Loucy (cell line): ENCODE measurements around the gene ST6GALNAC1.

Experiments used
- H2AFZ ChIP-seq: fragments of 200-600 bp; sonication (generic); 2 replicates; pipeline ENCODE4 v1.6.0; 2016; ENCODE audit warnings: antibody characterized with exemption, mild to moderate bottlenecking, low read length, moderate library complexity
- H3F3A ChIP-seq: fragments of 200-600 bp; 2 replicates; pipeline ENCODE4 v1.6.0; 2016; ENCODE audit warnings: antibody characterized with exemption, low read depth, mild to moderate bottlenecking
- H3K27me3 ChIP-seq: fragments of 200-600 bp; sonication (generic); 2 replicates; pipeline ENCODE4 v1.6.1; 2014; ENCODE audit warnings: low read length, mild to moderate bottlenecking; ENCODE audit not compliant: insufficient read depth, poor library complexity, severe bottlenecking
- H3K36me3 ChIP-seq: fragments of 200-600 bp; sonication (generic); 2 replicates; pipeline ENCODE4 v1.6.1; 2016; ENCODE audit warnings: low read length; ENCODE audit not compliant: insufficient read depth
- H3K4me1 ChIP-seq: fragments of 200-600 bp; sonication (generic); 2 replicates; pipeline ENCODE4 v1.5.1; 2014; ENCODE audit warnings: low read length, mild to moderate bottlenecking; ENCODE audit not compliant: insufficient read depth, poor library complexity, severe bottlenecking
- H3K4me2 ChIP-seq: fragments of 200-600 bp; sonication (generic); 2 replicates; pipeline ENCODE4 v1.6.0; 2014; ENCODE audit warnings: antibody characterized with exemption, low read length, low read depth, mild to moderate bottlenecking; ENCODE audit not compliant: poor library complexity, severe bottlenecking
- H3K4me3 ChIP-seq: fragments of 200-600 bp; sonication (generic); 2 replicates; pipeline ENCODE4 v1.5.1; 2014; ENCODE audit warnings: low read length, mild to moderate bottlenecking, mixed read lengths; ENCODE audit not compliant: poor library complexity, severe bottlenecking
- H3K79me2 ChIP-seq: fragments of 200-600 bp; sonication (generic); 2 replicates; pipeline ENCODE4 v1.6.1; 2014; ENCODE audit warnings: low read length; ENCODE audit not compliant: insufficient read depth
- H3K9ac ChIP-seq: fragments of 200-600 bp; sonication (generic); 2 replicates; pipeline ENCODE4 v1.6.0; 2014; ENCODE audit warnings: mild to moderate bottlenecking, low read depth, low read length, moderate library complexity; ENCODE audit not compliant: poor library complexity, severe bottlenecking
- H3K9me2 ChIP-seq: fragments of 200-600 bp; sonication (generic); replicated peaks from 2 replicates; pipeline ENCODE4 v1.6.1; 2016; ENCODE audit warnings: low read depth, low read length, mixed read lengths
- H3K9me3 ChIP-seq: fragments of 200-600 bp; sonication (generic); 2 replicates; pipeline ENCODE4 v1.6.1; 2014; ENCODE audit warnings: mild to moderate bottlenecking, antibody characterized with exemption, low read length, low read depth; ENCODE audit not compliant: insufficient read depth
- H4K20me1 ChIP-seq: fragments of 200-600 bp; sonication (generic); 2 replicates; pipeline ENCODE4 v1.6.0; 2014; ENCODE audit warnings: antibody characterized with exemption, low read length, mild to moderate bottlenecking; ENCODE audit not compliant: insufficient read depth, poor library complexity, severe bottlenecking
- EZH2phosphoT487 ChIP-seq: fragments of 200-600 bp; IDR thresholded peaks from 2 replicates; pipeline ENCODE4 v1.6.1; 2018; ENCODE audit warnings: antibody characterized with exemption, mild to moderate bottlenecking, moderate library complexity, borderline replicate concordance
- TF ChIP-seq, protein P1 (sequence below): fragments of 200-600 bp; sonication (generic); conservative IDR thresholded peaks from 2 replicates; pipeline ENCODE4 v1.5.1; 2014; ENCODE audit warnings: mild to moderate bottlenecking, antibody characterized with exemption, low read length

Gene ST6GALNAC1

DNA sequence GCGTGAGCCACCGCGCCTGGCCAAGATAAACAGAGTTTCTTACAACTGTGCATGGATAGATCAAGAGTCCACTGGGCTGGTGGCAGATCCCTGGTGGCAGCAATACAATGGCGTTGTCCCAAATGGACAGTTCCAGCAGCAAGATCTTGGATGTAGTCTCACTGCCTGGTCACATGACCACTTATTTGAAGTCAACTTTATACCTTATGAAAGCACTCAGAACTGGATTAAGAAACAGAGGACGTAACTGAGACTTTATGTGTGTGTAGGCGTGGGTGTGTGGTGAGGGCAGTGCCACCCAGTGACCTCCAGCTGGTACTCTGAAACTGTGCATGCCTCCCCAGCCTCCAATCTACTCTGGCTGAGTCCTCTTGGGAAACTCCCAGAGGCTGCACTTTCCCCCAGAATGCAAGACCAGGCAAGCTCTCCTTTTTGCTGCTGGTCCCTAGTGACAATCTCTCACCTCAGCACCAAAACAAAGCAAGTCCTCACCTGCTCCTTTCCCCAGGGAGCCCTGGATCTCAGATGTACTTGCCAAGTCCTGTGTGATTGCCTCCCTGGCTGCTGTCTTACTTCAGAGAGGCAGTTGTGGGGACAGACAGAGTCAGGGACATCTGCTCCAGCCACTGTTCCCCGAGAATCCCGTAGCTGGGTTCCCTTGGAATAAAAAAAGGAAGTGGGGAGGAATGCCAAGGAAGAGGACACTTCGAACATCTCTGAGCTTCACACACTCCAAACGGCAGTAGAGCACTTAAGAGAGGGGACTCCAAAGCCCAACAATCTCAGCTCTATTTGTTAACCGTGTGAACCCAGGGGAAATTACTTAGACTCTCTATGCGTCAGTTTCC lies 46.2 kb downstream of the ST6GALNAC1 start:
- Histone ChIP-seq H3K9me3 (no peaks in the 10 kb centered on the region), H3K27me3 (no peaks in the 10 kb centered on the region), H4K20me1 (no peaks in the 10 kb centered on the region), H3K4me1 (no peaks in the 10 kb centered on the region), H3K4me2 (no peak overlapping the region), H3K79me2 (no peaks in the 10 kb centered on the region), H3F3A (no peaks in the 10 kb centered on the region), H3K9me2 (no peaks in the 10 kb centered on the region), H2AFZ (peak overlapping the region; percentile 59; the same call in 1 of the 2 replicates), H3K4me3 (no peak overlapping the region), H3K36me3 (no peaks in the 10 kb centered on the region), H3K9ac (no peak overlapping the region)
- TF ChIP-seq, protein P1, sequence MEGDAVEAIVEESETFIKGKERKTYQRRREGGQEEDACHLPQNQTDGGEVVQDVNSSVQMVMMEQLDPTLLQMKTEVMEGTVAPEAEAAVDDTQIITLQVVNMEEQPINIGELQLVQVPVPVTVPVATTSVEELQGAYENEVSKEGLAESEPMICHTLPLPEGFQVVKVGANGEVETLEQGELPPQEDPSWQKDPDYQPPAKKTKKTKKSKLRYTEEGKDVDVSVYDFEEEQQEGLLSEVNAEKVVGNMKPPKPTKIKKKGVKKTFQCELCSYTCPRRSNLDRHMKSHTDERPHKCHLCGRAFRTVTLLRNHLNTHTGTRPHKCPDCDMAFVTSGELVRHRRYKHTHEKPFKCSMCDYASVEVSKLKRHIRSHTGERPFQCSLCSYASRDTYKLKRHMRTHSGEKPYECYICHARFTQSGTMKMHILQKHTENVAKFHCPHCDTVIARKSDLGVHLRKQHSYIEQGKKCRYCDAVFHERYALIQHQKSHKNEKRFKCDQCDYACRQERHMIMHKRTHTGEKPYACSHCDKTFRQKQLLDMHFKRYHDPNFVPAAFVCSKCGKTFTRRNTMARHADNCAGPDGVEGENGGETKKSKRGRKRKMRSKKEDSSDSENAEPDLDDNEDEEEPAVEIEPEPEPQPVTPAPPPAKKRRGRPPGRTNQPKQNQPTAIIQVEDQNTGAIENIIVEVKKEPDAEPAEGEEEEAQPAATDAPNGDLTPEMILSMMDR = no peak
- no peak for TF ChIP-seq EZH2phosphoT487

GRCh38 chr17:76594690-76595089 lies 48.9 kb downstream of the ST6GALNAC1 start:
- Histone ChIP-seq H3K9ac (no peak overlapping the region), H3K9me3 (no peaks in the 10 kb centered on the region), H3K36me3 (no peaks in the 10 kb centered on the region), H3K4me1 (no peaks in the 10 kb centered on the region), H3F3A (no peaks in the 10 kb centered on the region), H3K27me3 (no peaks in the 10 kb centered on the region), H3K79me2 (no peaks in the 10 kb centered on the region), H4K20me1 (no peaks in the 10 kb centered on the region), H3K4me2 (no peak overlapping the region), H2AFZ (no peak overlapping the region), H3K4me3 (no peak overlapping the region), H3K9me2 (no peaks in the 10 kb centered on the region)
- no peak for TF ChIP-seq EZH2phosphoT487
- TF ChIP-seq, protein P1 = no peak

DNA sequence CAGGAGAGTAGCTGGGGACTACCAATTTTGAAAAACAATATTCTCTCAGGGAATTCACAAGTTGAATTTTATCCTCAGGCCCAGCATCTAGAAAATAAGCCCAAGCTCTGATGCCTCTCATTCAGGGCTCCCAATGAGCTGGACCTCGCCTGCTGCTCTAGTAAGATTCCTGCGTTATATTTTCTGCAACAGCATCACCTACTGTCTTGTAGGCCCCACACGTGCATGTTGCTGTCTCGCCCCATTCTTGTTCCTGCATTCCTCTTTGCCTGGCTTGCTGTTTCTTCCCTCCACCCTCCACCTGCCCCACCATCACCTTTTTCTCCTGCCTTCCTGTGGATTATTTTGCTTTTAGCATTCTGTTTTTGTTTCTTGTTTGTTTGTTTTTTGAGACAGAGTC lies 49.6 kb downstream of the ST6GALNAC1 start:
- no peaks in the 10 kb centered on the region for H3K9me2 ChIP-seq
- H3K79me2 ChIP-seq = no peaks in the 10 kb centered on the region
- no peaks in the 10 kb centered on the region for H4K20me1 ChIP-seq
- H3K9me3 ChIP-seq = no peaks in the 10 kb centered on the region
- no peaks in the 10 kb centered on the region for H3F3A ChIP-seq
- TF ChIP-seq, protein P1 = peak; percentile 20; the same call in 1 of the 2 replicates
- TF ChIP-seq EZH2phosphoT487 = no peak
- no peak overlapping the region for H3K4me2 ChIP-seq
- no peak overlapping the region for H2AFZ ChIP-seq
- H3K9ac ChIP-seq = no peak overlapping the region
- H3K4me3 ChIP-seq = no peak overlapping the region
- H3K4me1 ChIP-seq = no peaks in the 10 kb centered on the region
- no peaks in the 10 kb centered on the region for H3K36me3 ChIP-seq
- no peaks in the 10 kb centered on the region for H3K27me3 ChIP-seq
